Stimulated activated CD4-positive, alpha-beta T cell treated with anti-CD3 and anti-CD28 coated beads, Interleukin-4, amount 100 ng/mL, for 24 hours (primary cell): ENCODE data around the gene BBS9.

Experiments used
- DNase-seq: peaks from one replicate; pipeline ENCODE4 v3.0.0-alpha.2; 2020

The BBS9 gene

DNA sequence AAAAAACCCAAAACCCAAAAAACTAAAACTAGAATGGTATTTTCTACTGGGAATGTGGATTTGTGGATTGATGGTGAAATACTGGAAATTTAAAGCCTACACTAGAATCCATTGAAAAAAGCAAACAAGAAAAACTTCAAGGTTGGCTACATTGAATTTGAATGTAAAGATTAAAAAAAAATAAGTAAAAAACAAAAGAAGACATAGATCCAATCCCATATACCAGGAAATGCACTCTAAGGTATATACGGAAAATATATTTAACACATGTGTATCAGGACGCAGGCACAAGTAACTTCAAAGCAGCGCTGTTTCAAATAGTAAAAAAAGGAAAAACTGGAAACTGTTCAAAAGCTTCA, 754 bp upstream of the BBS9 start:
- DNase-seq = no peak

DNA sequence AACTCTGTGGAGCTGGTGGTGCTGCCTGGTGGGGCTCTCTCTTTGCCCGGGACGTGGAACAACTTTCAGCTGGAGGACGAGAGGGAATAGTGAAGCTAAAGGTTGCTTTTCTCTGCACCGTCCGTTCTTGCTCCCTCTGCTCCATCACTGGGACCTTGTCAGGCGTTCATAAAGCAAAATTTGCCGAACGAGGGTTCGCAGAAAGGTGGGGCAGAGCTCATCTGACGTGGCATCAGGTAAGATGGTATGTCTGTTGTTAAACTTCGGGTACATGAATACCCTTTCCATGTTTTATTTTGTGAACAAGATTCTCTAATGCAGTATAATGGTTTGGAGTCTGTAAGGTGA, 416 bp downstream of the BBS9 start:
- no peak for DNase-seq

DNA sequence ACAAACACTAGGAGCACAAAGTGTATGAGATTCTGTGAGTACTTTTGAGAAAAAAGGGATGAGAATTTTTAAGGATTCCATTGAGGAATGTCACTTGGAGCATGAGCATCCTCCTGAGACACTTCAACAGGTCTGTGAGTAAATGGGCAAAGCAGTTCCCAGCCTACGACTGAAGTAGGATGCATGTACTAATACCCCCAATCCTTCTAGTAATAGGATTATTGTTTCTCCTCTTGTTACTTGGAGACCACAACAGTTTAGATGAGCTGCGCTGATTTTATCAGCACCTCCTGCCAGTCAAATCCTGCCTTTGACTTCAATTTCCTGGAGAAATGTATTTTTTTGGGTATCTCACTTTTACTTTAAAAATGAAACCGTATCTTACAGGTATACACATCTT, 820 bp downstream of the BBS9 start:
- DNase-seq = no peak

DNA sequence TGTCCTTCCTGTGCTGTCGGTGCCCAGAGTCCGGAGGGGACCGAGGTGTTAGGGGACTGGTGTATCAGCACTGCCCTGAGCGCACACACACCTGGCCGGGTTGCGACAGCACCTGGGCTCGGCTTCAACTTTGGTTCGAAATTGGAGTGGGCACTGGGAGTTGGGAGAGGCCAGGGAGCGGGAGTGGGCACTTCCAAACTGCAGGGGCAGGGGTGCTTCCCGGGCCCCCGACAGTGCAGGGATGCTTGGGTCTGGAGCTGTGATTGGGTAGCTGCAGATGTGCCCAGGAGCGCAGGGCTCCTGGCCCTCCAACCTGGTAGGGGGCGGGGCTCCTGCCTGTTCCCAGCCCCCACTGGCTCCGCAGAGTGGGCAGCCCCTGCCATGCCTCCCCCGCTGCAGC, 7.7 kb downstream of the BBS9 start:
- no peak for DNase-seq

DNA sequence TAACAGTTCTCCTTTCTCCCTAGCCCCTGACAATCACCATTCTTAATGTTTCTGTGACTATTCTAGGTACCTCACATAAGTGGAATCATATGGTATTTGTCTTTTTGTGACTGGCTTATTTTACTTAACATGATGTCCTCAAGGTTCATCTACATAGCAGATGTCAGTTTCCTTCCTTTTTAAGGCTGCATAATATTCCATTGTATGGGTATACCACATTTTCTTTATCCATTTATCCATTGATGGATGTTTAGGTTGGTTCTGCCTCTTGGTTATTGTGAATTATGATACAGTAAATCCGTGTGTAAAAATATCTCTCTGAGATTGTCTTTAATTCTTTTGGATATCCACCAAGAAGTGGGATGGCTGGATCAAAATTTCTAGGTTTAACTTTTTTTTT, 13.2 kb downstream of the BBS9 start:
- DNase-seq = no peak

DNA sequence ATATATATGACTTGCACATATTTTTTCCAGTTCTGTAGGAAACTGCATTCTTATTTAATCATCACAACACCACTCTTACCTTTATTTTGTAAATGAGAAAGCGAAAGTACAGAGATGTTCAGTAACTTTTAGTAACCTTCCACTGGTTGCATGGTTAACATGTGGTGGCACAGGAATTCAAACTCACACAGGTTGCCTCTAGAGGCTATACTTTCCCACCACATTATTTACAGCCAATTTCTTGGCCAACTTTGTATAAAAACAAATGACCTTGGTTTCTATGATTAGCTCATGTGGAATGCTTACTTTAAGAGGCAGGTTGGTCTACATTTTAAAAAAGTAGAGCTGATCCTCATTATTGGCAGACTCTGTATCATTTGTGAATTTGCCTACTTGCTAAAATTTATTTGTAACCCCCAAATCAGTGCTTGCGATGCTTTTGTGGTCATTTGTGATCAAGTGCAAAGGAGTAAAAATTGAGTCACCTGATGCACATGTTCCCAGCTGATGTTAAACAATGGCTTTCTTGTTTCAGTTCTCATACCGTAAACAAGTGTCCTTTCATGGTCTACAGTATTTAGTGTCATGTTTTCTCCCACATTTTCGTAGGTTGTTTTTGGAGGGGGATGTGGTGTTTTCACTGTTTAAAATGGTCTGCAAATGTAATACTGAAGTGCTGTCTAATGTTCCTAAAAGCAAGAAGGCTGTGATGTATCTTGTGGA, 14.8 kb downstream of the BBS9 start:
- no peak for DNase-seq

DNA sequence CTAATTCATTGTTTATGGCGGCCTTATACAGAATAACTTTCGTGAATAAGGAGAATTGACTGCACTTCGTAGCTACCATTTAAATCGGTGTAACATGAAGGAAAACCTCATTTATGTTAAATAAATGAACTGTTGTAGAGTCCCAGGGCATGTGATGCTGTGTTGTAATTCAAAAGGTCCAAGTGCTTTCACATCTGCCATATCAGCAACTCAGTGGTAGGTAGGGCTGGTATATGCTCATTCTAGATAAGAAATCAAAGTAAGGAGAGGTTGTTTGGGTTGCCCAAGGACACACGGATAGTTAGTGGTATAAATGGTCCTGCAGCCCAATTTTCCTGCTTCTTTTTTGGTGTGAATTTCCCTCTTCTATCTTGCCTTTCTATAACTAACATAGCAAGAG, 15.8 kb downstream of the BBS9 start:
- DNase-seq = no peak

DNA sequence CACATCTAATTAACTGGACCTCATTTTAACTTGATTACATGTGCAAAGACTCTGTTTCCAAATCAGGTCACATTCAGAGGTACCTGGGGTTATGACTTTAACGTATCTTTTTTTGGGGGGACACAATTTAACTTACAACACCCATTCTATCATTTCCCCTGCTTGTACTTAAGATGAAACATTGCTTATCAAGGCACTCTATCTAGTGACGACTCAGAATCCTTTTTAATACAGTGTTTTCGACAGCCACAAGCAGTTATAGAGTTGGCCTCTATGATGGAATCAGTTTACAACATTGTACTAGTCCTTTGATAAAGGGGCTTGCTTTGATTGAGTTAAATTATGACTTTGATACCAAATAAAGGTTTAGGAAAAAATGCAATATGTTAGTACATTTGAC, 22.7 kb downstream of the BBS9 start:
- DNase-seq = no peak

DNA sequence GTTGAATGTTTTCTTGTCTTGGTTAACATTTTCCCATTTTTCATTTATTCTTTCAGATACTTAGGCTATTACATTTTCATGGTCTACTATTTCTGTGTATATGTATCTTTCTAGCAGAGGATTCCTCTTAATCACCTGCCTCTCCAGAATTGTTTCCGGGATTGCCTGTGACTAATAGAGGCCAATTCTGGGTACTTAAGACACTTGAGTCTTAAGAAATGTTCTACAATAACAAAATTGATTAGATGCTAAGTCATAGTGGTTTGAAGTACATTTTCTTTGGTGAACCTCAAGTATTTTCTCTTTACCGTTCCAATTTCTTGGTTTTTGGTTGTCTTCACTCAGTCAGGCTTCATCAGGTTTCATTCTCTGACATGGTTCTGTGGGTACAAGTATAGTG, 26.4 kb downstream of the BBS9 start:
- DNase-seq = no peak

DNA sequence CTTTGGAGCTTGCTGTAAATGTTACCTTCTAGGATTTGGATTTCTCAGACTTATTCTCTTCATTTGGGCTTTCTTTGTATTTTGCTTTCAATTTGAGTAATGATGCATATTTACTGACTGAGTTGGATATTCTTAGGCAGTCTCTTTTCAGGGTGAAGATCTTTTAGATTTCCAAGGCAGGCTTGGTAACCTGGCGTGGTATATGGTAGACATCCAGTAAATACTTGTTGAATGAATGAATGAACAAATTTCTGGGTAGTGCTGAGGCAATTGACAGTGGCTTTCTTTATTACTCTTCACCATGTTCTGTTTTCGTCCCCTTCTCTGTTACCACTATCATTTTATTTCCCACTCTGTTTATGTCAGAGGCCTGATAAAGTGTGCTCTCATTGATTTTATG, 27.1 kb downstream of the BBS9 start:
- no peak for DNase-seq

DNA sequence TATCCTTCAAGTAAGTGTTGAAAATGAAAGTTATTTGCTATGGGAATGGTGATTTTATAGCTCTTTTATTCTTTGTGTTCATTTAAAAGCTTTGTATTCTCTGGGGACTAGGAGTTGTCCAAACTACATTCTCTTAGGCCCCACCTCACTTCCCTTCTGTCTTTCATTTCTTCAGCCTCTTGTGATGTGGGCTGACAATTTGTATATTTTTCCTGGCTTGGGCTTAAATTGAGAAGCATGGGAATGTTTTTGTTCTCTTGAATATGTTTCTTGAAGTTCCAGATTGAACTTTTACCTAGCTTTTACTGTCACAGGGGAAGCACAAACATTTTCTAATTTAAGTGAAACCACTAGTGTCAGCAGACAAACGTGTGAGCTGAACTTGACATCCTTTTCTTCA, 27.9 kb downstream of the BBS9 start:
- no peak for DNase-seq

DNA sequence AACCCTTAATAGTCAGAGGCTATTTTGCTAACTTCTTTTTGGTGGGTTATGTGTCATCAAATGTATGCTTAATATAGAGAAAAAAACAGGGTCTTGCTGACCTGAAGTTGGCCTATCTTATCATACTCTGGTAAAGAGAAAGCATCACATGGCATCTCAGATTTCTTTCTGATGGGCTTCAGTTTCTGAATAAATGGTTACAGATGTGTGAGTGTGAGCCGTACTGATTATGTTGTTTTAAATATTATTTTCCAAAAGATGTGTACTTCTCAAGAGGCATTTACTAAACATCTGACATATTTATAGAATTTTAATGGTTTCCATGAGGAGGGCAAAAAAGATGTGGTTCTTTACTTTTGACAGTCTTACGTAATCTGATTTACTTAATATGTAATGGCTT, 28.4 kb downstream of the BBS9 start:
- DNase-seq = no peak

DNA sequence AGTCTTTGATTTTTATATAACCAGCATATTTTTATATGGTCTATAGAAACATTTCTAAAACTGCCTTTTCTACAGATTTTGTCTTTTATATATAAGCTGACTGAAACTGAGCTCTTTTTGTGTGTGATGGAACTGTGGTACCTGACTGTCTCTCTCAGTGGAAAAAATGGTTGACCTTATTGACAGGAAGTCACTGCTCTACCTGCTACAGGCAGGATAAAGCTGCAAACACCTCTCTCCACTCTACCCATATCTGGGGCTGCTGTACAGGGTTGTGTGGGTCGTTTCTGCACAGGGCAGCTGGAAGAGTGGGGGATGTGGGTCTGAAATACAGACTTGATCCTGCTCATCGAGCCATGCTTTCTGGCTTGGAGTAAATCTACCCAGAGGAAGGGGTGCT, 48.5 kb downstream of the BBS9 start:
- DNase-seq = no peak

DNA sequence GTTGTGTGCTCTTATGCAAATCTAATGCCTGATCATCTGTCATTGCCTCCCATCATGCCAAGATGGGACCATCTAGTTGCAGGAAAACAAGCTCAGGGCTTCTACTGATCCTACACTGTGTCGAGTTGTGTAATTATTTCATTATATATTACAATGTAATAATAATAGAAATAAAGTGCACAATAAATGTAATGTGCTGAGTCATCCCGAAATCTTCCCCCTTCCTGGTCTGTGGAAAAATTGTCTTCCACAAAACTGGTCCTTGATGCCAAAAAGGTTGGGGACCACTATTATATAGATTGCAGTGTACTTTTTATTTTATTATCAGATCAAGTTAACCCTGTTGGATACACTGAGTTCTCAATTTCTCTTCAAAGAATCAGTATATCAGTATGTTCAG, 50.2 kb downstream of the BBS9 start:
- DNase-seq = no peak

DNA sequence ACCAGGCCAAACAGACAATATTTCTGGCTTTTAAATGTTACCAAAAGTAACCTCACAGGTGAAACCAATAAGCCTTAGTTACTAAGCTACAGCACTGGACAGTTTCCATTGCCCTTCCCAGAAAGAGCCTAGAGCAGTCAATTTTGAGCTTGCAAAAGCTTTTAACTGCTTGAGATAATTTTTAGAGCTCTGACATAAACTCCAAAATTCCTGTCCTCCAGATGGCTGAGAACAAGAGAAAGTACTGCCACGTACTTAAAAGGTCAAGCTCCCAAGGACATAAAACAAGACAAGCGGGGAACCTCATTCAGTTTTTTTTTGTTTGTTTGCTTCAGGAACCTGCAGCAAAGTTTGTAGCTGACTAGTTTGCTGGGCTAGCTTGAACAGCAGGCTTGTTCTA, 54.1 kb downstream of the BBS9 start:
- no peak for DNase-seq

DNA sequence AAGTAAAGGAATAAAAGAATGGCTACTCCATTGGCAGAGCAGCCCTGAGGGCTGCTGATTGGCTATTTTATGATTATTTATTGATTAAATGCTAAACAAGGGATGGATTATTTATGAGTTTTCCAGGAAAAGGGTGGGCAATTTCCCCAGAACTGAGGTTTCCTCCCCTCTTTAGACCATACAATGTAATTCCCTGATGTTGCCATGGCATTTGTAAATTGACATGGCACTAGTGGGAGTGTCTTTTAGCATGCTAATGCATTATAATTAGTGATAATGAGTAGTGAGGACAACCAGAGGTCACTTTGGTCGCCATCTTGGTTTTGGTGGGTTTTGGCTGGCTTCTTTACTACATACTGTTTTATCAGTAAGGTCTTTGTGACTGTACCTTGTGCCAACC, 55.5 kb downstream of the BBS9 start:
- no peak for DNase-seq

DNA sequence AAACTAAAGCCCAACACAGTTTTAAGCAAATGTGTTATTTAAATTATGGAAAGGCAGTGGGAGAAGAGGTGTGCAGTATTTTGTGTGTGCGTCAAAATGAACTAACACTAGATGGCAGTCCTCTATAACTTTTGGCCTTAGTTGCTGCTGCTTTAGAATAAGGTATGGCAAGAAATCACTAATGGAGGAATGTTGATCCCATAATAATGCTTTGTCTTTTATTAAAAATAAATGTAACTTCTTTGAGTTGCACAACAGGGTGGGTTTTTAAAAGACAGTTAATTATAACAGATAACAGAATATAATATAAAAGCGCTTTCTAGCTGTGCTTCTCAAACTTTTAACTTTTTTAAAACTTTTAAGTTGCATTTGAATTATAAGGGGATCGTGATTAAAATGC, 56.4 kb downstream of the BBS9 start:
- DNase-seq = no peak

DNA sequence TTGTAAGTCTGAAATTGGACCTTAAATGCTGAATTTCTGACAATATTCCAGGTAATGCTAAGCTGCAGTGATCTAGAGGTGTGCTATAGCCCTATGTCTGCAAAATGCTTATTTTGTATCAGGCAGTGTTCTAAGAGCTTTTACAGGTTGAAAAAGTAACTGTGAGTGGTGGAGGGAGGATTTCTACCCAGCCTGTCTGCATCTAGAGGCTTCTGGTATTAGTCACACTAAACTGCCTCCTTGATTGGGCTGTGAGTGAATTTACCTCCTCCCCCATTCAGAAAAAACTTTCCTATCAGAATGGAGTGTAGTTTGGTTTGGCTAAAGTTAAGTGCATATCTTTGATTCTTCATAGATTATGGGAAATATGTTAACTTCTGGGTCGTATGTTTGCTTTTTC, 56.8 kb downstream of the BBS9 start:
- DNase-seq = no peak

DNA sequence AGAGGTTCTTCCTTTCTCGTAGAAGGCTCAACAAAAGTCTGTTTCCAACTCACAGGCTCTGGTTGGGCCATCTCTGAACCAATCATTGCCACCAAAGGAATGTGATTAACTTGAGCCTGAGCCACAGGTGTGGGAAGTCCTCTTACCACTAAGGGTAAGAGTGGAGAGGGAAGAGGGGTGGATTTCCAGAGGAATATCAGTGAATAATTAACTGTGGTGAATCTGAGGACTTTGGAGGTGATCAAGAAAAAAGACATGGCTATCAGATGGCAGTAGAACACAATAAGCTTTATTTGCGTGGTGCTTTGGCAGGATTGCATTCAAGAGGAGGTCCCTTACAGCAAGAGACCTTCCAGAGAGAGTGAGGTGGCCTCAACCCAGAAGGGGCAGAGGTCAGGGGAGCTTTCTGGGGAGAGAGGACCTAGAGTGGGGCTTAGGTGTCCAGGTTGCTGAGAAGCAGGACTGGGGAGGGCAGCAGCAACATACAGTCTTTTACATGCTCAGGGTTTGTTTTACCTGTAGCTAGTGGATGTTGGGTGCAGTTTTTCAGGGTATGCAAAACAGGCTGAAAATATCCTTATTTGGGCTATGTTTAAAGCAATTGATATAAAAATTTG, 61.4 kb downstream of the BBS9 start:
- DNase-seq = no peak

DNA sequence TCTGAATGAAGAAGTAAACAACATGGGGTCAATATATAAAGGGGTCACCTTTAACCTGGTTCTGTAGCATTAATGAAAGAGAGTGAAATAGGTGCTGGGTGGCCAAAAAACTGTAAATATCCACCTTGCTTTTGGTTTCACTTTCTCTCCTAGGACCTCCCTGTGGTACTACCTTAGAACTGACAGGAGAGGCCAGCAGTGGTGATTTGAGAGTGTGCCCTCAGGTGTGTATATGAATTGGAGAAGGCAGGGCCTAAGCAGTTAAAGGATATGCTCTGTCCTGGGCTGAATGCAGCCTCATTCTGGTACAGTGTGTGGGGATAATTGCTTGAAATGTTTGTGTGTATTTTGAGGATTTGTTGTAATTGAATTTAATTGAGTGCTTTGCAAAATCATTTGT, 62.0 kb downstream of the BBS9 start:
- DNase-seq = no peak

DNA sequence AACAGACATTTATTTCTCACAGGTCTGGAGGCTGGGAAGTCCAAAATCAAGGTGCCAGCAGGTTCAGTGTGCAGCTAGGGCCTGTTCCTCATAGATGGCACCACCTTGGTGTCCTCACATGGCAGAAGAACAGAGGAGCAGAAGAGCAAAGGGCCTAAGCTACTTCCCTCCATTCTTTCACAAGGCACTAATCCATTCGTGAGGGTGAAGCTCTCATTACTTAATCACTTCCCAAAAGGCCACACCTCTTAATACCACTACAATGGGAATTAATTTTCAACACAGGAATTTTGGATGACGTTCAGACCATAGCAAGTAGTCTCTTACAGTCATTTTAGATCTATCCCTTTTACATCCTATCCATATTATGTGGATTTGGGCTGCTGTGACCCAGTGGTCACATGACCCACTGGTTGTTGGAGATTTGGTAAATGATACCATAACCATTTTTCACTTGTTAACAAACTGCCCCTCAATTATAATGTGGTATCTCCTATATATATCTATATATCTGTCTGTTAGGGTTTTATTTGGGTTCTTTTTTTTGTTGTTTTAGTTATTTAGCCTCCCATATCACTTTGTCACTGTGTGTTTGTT, 63.4 kb downstream of the BBS9 start:
- DNase-seq = no peak

DNA sequence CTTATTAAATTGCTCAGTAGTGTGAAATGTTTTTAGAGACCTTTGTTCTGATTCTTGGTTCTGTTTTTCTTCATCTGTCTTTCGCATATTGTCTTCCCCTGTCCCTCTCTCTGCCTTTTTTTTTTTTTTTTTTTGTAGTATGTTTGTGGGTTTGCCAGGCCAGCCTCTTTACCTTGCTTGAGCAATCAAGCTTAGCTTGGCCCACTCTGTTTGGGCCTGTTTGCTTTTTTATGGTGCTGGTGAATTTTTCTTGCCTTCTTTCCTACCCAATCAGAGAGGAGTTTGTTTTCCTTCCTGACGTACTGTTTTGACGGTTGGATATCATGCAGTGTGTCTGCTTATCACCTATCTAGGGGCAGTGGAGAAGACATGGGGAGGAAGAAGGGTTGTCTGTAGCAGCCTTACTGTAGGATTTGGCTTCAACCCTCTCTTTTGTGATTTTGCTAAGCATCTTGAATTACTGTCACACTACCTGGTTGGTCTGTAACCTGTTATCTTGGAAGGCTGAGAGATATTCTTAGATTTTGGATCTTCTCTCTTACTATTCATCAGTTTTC, 64.0 kb downstream of the BBS9 start:
- no peak for DNase-seq

DNA sequence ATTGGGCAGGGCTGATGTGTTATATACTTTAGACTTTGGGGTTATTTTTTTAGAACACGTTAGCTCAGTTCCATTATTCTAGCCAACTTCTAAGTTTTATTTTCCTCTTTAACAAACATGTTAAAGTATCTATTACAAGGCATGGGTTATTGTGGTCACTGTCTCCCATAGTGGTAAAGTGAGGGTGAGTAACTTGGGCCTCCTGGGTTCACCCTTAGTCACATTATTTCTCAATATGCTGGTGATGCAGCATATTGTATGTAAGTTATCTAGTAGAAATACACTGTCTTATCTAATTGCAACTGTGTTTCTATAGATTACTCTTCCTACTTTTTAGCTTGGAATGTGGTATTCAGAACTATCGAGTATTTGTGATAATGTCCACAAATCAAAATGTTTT, 65.9 kb downstream of the BBS9 start:
- no peak for DNase-seq

DNA sequence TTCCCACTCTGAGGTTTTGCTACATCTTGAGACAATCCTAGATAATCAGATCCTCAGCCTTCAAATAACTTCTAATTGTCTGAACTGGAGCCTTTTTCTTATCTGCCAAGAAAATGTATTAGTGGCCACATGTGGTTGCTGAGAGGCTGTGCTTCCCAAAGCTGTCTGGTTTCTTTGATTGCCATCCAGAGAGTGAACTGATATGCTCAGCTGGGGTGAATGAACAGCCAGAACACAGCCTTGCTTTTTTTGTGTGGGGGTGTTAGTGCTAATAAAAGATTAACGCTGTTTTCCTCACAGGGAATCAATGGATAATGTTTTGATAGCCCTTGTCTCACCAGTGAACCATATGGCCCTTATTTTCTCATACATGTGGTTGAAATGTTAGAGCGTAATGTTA, 66.9 kb downstream of the BBS9 start:
- no peak for DNase-seq

DNA sequence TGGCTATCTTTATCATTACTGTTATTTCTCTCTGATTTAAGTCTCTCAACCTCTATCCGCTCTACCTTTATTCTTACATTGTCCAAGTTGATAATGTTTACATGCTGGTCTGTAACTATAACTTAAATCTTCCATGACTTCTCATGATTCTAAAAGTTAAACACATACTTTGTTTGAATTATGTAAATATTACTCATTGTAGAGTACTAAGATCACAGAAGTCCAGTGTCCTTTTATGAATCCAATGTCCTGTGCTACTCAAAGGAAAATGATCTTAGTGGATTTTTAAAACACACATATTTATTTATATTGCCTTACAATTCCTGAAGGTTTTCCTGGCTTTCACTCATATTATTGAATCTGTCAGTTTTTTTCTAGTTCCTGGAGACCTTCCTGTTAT, 70.9 kb downstream of the BBS9 start:
- DNase-seq = no peak
